Measurements from ENCODE around the gene SLC27A5. TPM values are rescaled to one million over a fixed set of nuclear protein-coding genes. Genes with fewer than 3 reads are reported as not detected.

SLC27A5 gene
- total and polyA plus RNA-seq, 2 experiments from 2014 or later = 16.2 to 35.5 TPM

GRCh38 chr19:58479736-58480480 is 31.9 kb downstream of the SLC27A5 start (continued):
- TF ChIP-seq, protein P1, sequence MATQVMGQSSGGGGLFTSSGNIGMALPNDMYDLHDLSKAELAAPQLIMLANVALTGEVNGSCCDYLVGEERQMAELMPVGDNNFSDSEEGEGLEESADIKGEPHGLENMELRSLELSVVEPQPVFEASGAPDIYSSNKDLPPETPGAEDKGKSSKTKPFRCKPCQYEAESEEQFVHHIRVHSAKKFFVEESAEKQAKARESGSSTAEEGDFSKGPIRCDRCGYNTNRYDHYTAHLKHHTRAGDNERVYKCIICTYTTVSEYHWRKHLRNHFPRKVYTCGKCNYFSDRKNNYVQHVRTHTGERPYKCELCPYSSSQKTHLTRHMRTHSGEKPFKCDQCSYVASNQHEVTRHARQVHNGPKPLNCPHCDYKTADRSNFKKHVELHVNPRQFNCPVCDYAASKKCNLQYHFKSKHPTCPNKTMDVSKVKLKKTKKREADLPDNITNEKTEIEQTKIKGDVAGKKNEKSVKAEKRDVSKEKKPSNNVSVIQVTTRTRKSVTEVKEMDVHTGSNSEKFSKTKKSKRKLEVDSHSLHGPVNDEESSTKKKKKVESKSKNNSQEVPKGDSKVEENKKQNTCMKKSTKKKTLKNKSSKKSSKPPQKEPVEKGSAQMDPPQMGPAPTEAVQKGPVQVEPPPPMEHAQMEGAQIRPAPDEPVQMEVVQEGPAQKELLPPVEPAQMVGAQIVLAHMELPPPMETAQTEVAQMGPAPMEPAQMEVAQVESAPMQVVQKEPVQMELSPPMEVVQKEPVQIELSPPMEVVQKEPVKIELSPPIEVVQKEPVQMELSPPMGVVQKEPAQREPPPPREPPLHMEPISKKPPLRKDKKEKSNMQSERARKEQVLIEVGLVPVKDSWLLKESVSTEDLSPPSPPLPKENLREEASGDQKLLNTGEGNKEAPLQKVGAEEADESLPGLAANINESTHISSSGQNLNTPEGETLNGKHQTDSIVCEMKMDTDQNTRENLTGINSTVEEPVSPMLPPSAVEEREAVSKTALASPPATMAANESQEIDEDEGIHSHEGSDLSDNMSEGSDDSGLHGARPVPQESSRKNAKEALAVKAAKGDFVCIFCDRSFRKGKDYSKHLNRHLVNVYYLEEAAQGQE (IDR thresholded peaks at IDR 0.05; ENCODE audit: unreplicated experiment) = no peak
- no peak for TF ChIP-seq ZNF331 (CRISPR knock-in tag; IDR thresholded peaks at IDR 0.05; ENCODE audit: low read depth)
- no peak for TF ChIP-seq NANOG (IDR thresholded peaks at IDR 0.05; ENCODE audit: borderline replicate concordance)
- no peak for TF ChIP-seq EZH2 (IDR thresholded peaks at IDR 0.05; ENCODE audit: low read depth, unreplicated experiment)
- TF ChIP-seq STAT1 (IDR thresholded peaks at IDR 0.05; ENCODE audit: unreplicated experiment) = no peak
- TF ChIP-seq, protein P2, sequence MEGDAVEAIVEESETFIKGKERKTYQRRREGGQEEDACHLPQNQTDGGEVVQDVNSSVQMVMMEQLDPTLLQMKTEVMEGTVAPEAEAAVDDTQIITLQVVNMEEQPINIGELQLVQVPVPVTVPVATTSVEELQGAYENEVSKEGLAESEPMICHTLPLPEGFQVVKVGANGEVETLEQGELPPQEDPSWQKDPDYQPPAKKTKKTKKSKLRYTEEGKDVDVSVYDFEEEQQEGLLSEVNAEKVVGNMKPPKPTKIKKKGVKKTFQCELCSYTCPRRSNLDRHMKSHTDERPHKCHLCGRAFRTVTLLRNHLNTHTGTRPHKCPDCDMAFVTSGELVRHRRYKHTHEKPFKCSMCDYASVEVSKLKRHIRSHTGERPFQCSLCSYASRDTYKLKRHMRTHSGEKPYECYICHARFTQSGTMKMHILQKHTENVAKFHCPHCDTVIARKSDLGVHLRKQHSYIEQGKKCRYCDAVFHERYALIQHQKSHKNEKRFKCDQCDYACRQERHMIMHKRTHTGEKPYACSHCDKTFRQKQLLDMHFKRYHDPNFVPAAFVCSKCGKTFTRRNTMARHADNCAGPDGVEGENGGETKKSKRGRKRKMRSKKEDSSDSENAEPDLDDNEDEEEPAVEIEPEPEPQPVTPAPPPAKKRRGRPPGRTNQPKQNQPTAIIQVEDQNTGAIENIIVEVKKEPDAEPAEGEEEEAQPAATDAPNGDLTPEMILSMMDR (conservative IDR thresholded peaks at IDR 0.05; ENCODE audit: low read depth in 2 of 2) = no peak
- no peak for TF ChIP-seq POLR2AphosphoS5 (IDR thresholded peaks at IDR 0.05; ENCODE audit: low read depth)
- TF ChIP-seq, protein P3, sequence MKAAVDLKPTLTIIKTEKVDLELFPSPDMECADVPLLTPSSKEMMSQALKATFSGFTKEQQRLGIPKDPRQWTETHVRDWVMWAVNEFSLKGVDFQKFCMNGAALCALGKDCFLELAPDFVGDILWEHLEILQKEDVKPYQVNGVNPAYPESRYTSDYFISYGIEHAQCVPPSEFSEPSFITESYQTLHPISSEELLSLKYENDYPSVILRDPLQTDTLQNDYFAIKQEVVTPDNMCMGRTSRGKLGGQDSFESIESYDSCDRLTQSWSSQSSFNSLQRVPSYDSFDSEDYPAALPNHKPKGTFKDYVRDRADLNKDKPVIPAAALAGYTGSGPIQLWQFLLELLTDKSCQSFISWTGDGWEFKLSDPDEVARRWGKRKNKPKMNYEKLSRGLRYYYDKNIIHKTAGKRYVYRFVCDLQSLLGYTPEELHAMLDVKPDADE (IDR thresholded peaks at IDR 0.05) = no peak
- no peak for TF ChIP-seq CREB1 (CRISPR knock-in tag; IDR thresholded peaks at IDR 0.05; ENCODE audit: low read depth)

- Histone ChIP-seq H2AFZ (no peak overlapping the region), H4K20me1 (replicated peaks; ENCODE audit: insufficient read depth) (no peaks in the 10 kb centered on the region; the same call in 1 of the 2 replicates), H3K4me3 (no peak overlapping the region), H3K4me2 (no peak overlapping the region), H3K36me3 (ENCODE audit: insufficient read depth) (no peaks in the 10 kb centered on the region), H3F3A (replicated peaks; ENCODE audit: low read depth) (peaks cover 11% of the 10 kb centered on the region), H3K27ac (ENCODE audit: low read depth) (no peak overlapping the region), H3K79me2 (replicated peaks; ENCODE audit: insufficient read depth) (no peaks in the 10 kb centered on the region), H3K27me3 (ENCODE audit: insufficient read depth) (no peaks in the 10 kb centered on the region), H3K9me2 (ENCODE audit: insufficient read depth) (no peaks in the 10 kb centered on the region), H3K4me1 (ENCODE audit: insufficient read depth) (peaks cover 4% of the 10 kb centered on the region; the same call in 1 of the 2 replicates)
- Mint-ChIP-seq H3K27ac (no peak overlapping the region), H3K27me3 (ENCODE audit: insufficient read depth, low read depth, poor library complexity) (peaks cover 20% of the 10 kb centered on the region), H3K4me3 (no peak overlapping the region), H3K9me3 (no peaks in the 10 kb centered on the region; the same call in 2 of the 3 replicates), H3K36me3 (ENCODE audit: low read depth) (peaks cover 2% of the 10 kb centered on the region; the same call in 1 of the 3 replicates), H3K4me1 (peaks cover 10% of the 10 kb centered on the region)
- DNase-seq (ENCODE audit: low spot score) (no peak), ATAC-seq (no peak)
- TF ChIP-seq POLR2AphosphoS5 (IDR thresholded peaks at IDR 0.05; ENCODE audit: low read depth) = no peak
These were observed 32.5 kb downstream of the SLC27A5 start for GRCh38 chr19:58479303-58479702.

Measured in GM23338 (cell line).